ENCODE data around the gene LZTFL1.

LZTFL1 gene

GRCh38 chr3:45793482-45794176 lies 48.3 kb downstream of the LZTFL1 start:
- peaks cover 23% of the 10 kb centered on the region for H3K27me3 ChIP-seq (ENCODE audit: low read depth, low read length)
- peaks cover 0 to 15% of the 10 kb centered on the region in 2 donors for H3K4me1 ChIP-seq (ENCODE audit: control insufficient read depth in 1 of 2, insufficient read depth in 2 of 2, low read length in 2 of 2)
- H3K36me3 ChIP-seq (ENCODE audit: control insufficient read depth in 1 of 2, insufficient read depth in 2 of 2, low read length in 2 of 2), result no peaks in the 10 kb centered on the region
- no peak overlapping the region for H3K27ac ChIP-seq (ENCODE audit: low read length)
- peaks cover 0 to 5% of the 10 kb centered on the region in 2 donors for H3K9me3 ChIP-seq (ENCODE audit: control insufficient read depth in 1 of 2, low read length in 2 of 2)
- no peak overlapping the region for H3K4me3 ChIP-seq (ENCODE audit: low read depth in 1 of 2, low read length in 2 of 2)

- Histone ChIP-seq H3K36me3 (ENCODE audit: control insufficient read depth in 1 of 2, insufficient read depth in 2 of 2, low read length in 2 of 2) (no peaks in the 10 kb centered on the region), H3K27me3 (ENCODE audit: low read depth, low read length) (peaks cover 23% of the 10 kb centered on the region), H3K4me3 (ENCODE audit: low read depth in 1 of 2, low read length in 2 of 2) (no peak overlapping the region), H3K4me1 (ENCODE audit: control insufficient read depth in 1 of 2, insufficient read depth in 2 of 2, low read length in 2 of 2) (peaks cover 0 to 15% of the 10 kb centered on the region in 2 donors), H3K9me3 (ENCODE audit: control insufficient read depth in 1 of 2, low read length in 2 of 2) (peaks cover 0 to 5% of the 10 kb centered on the region in 2 donors), H3K27ac (ENCODE audit: low read length) (no peak overlapping the region)
These were observed 49.3 kb downstream of the LZTFL1 start for GRCh38 chr3:45792516-45793172.

GRCh38 chr3:45792036-45792435 lies 49.9 kb downstream of the LZTFL1 start:
- Histone ChIP-seq H3K4me1 (ENCODE audit: control insufficient read depth in 1 of 2, insufficient read depth in 2 of 2, low read length in 2 of 2) (peaks cover 0 to 15% of the 10 kb centered on the region in 2 donors), H3K36me3 (ENCODE audit: control insufficient read depth in 1 of 2, insufficient read depth in 2 of 2, low read length in 2 of 2) (no peaks in the 10 kb centered on the region), H3K27ac (ENCODE audit: low read length) (no peak overlapping the region), H3K27me3 (ENCODE audit: low read depth, low read length) (peaks cover 20% of the 10 kb centered on the region), H3K9me3 (ENCODE audit: control insufficient read depth in 1 of 2, low read length in 2 of 2) (peaks cover 0 to 5% of the 10 kb centered on the region in 2 donors), H3K4me3 (ENCODE audit: low read depth in 1 of 2, low read length in 2 of 2) (no peak overlapping the region)

GRCh38 chr3:45790596-45790995 lies 51.3 kb downstream of the LZTFL1 start:
- Histone ChIP-seq H3K36me3 (ENCODE audit: control insufficient read depth in 1 of 2, insufficient read depth in 2 of 2, low read length in 2 of 2) (no peaks in the 10 kb centered on the region), H3K9me3 (ENCODE audit: control insufficient read depth in 1 of 2, low read length in 2 of 2) (peaks cover 0 to 5% of the 10 kb centered on the region in 2 donors), H3K27me3 (ENCODE audit: low read depth, low read length) (peaks cover 8% of the 10 kb centered on the region), H3K4me3 (ENCODE audit: low read depth in 1 of 2, low read length in 2 of 2) (no peak overlapping the region), H3K4me1 (ENCODE audit: control insufficient read depth in 1 of 2, insufficient read depth in 2 of 2, low read length in 2 of 2) (peaks cover 0 to 2% of the 10 kb centered on the region in 2 donors), H3K27ac (ENCODE audit: low read length) (no peak overlapping the region)

- Histone ChIP-seq H3K4me3 (ENCODE audit: low read depth in 1 of 2, low read length in 2 of 2) (no peak overlapping the region), H3K4me1 (ENCODE audit: control insufficient read depth in 1 of 2, insufficient read depth in 2 of 2, low read length in 2 of 2) (no peaks in the 10 kb centered on the region), H3K27me3 (ENCODE audit: low read depth, low read length) (peaks cover 1% of the 10 kb centered on the region), H3K9me3 (ENCODE audit: control insufficient read depth in 1 of 2, low read length in 2 of 2) (peaks cover 0 to 5% of the 10 kb centered on the region in 2 donors), H3K36me3 (ENCODE audit: control insufficient read depth in 1 of 2, insufficient read depth in 2 of 2, low read length in 2 of 2) (no peaks in the 10 kb centered on the region), H3K27ac (ENCODE audit: low read length) (no peak overlapping the region)
These were observed 52.6 kb downstream of the LZTFL1 start for GRCh38 chr3:45789235-45789812.

GRCh38 chr3:45787551-45787950 lies 54.4 kb downstream of the LZTFL1 start:
- Histone ChIP-seq H3K4me3 (ENCODE audit: low read depth in 1 of 2, low read length in 2 of 2) (no peak overlapping the region), H3K27ac (ENCODE audit: low read length) (no peak overlapping the region), H3K36me3 (ENCODE audit: control insufficient read depth in 1 of 2, insufficient read depth in 2 of 2, low read length in 2 of 2) (no peaks in the 10 kb centered on the region), H3K4me1 (ENCODE audit: control insufficient read depth in 1 of 2, insufficient read depth in 2 of 2, low read length in 2 of 2) (no peaks in the 10 kb centered on the region), H3K9me3 (ENCODE audit: control insufficient read depth in 1 of 2, low read length in 2 of 2) (peaks cover 0 to 5% of the 10 kb centered on the region in 2 donors), H3K27me3 (ENCODE audit: low read depth, low read length) (no peaks in the 10 kb centered on the region)

- Histone ChIP-seq H3K4me3 (ENCODE audit: low read depth in 1 of 2, low read length in 2 of 2) (no peak overlapping the region), H3K27ac (ENCODE audit: low read length) (no peak overlapping the region), H3K4me1 (ENCODE audit: control insufficient read depth in 1 of 2, insufficient read depth in 2 of 2, low read length in 2 of 2) (no peaks in the 10 kb centered on the region), H3K9me3 (ENCODE audit: control insufficient read depth in 1 of 2, low read length in 2 of 2) (peaks cover 0 to 5% of the 10 kb centered on the region in 2 donors), H3K36me3 (ENCODE audit: control insufficient read depth in 1 of 2, insufficient read depth in 2 of 2, low read length in 2 of 2) (no peaks in the 10 kb centered on the region), H3K27me3 (ENCODE audit: low read depth, low read length) (no peaks in the 10 kb centered on the region)
These were observed 55.0 kb downstream of the LZTFL1 start for GRCh38 chr3:45786801-45787495.

GRCh38 chr3:45785605-45786150 lies 56.2 kb downstream of the LZTFL1 start:
- Histone ChIP-seq H3K4me3 (ENCODE audit: low read depth in 1 of 2, low read length in 2 of 2) (no peak overlapping the region), H3K27me3 (ENCODE audit: low read depth, low read length) (no peaks in the 10 kb centered on the region), H3K4me1 (ENCODE audit: control insufficient read depth in 1 of 2, insufficient read depth in 2 of 2, low read length in 2 of 2) (no peaks in the 10 kb centered on the region), H3K9me3 (ENCODE audit: control insufficient read depth in 1 of 2, low read length in 2 of 2) (peaks cover 0 to 5% of the 10 kb centered on the region in 2 donors), H3K36me3 (ENCODE audit: control insufficient read depth in 1 of 2, insufficient read depth in 2 of 2, low read length in 2 of 2) (no peaks in the 10 kb centered on the region), H3K27ac (ENCODE audit: low read length) (no peak overlapping the region)

GRCh38 chr3:45783667-45784066 lies 58.3 kb downstream of the LZTFL1 start:
- no peaks in the 10 kb centered on the region for H3K9me3 ChIP-seq (ENCODE audit: control insufficient read depth in 1 of 2, low read length in 2 of 2)
- H3K27ac ChIP-seq (ENCODE audit: low read length), result no peak overlapping the region
- no peaks in the 10 kb centered on the region for H3K4me1 ChIP-seq (ENCODE audit: control insufficient read depth in 1 of 2, insufficient read depth in 2 of 2, low read length in 2 of 2)
- no peak overlapping the region for H3K4me3 ChIP-seq (ENCODE audit: low read depth in 1 of 2, low read length in 2 of 2)
- H3K36me3 ChIP-seq (ENCODE audit: control insufficient read depth in 1 of 2, insufficient read depth in 2 of 2, low read length in 2 of 2), result no peaks in the 10 kb centered on the region
- no peaks in the 10 kb centered on the region for H3K27me3 ChIP-seq (ENCODE audit: low read depth, low read length)

- H3K27me3 ChIP-seq (ENCODE audit: low read depth, low read length), result no peaks in the 10 kb centered on the region
- no peaks in the 10 kb centered on the region for H3K36me3 ChIP-seq (ENCODE audit: control insufficient read depth in 1 of 2, insufficient read depth in 2 of 2, low read length in 2 of 2)
- no peak overlapping the region for H3K4me3 ChIP-seq (ENCODE audit: low read depth in 1 of 2, low read length in 2 of 2)
- H3K27ac ChIP-seq (ENCODE audit: low read length), result no peak overlapping the region
- H3K9me3 ChIP-seq (ENCODE audit: control insufficient read depth in 1 of 2, low read length in 2 of 2), result no peaks in the 10 kb centered on the region
- H3K4me1 ChIP-seq (ENCODE audit: control insufficient read depth in 1 of 2, insufficient read depth in 2 of 2, low read length in 2 of 2), result no peaks in the 10 kb centered on the region
These were observed 59.5 kb downstream of the LZTFL1 start for GRCh38 chr3:45782381-45782780.

- Histone ChIP-seq H3K4me3 (ENCODE audit: low read depth in 1 of 2, low read length in 2 of 2) (no peak overlapping the region), H3K9me3 (ENCODE audit: control insufficient read depth in 1 of 2, low read length in 2 of 2) (no peaks in the 10 kb centered on the region), H3K27ac (ENCODE audit: low read length) (no peak overlapping the region), H3K4me1 (ENCODE audit: control insufficient read depth in 1 of 2, insufficient read depth in 2 of 2, low read length in 2 of 2) (no peaks in the 10 kb centered on the region), H3K36me3 (ENCODE audit: control insufficient read depth in 1 of 2, insufficient read depth in 2 of 2, low read length in 2 of 2) (no peaks in the 10 kb centered on the region), H3K27me3 (ENCODE audit: low read depth, low read length) (no peaks in the 10 kb centered on the region)
These were observed 60.1 kb downstream of the LZTFL1 start for GRCh38 chr3:45781841-45782240.

All from muscle layer of duodenum (tissue), 2 donors.